GM12878 (cell line): Measurements from ENCODE around the gene STK32B.

Source experiments
- CTCF ChIP-seq, 3 experiments: IDR thresholded peaks in 2 of 3; conservative IDR thresholded peaks in 1 of 3; 2 replicates each; pipeline ENCODE4 v1.5.1; 2011; ENCODE audit warnings: low read depth in 3 of 3, low read length in 3 of 3, mild to moderate bottlenecking in 3 of 3, control low read depth in 2 of 3, moderate library complexity in 2 of 3, inconsistent platforms in 1 of 3, mixed read lengths in 1 of 3; ENCODE audit not compliant: control insufficient read depth in 2 of 3, insufficient read depth in 1 of 3; ENCODE audit errors: extremely low read depth in 1 of 3
- MAX ChIP-seq: IDR thresholded peaks from 2 replicates; pipeline ENCODE4 v1.6.1; 2012; ENCODE audit warnings: low read depth, low read length, improper control_type of control experiment
- MXI1 ChIP-seq: fragments of 150-350 bp; IDR thresholded peaks from 2 replicates; pipeline ENCODE4 v1.6.1; 2011; ENCODE audit warnings: low read depth, mild to moderate bottlenecking, inconsistent platforms, low read length, improper control_type of control experiment
- REST ChIP-seq: IDR thresholded peaks from 2 replicates; pipeline ENCODE4 v1.6.1; 2012; ENCODE audit warnings: mild to moderate bottlenecking, low read depth, low read length
- RFX5 ChIP-seq: IDR thresholded peaks from 2 replicates; pipeline ENCODE4 v1.6.1; 2011; ENCODE audit warnings: low read depth, low read length, improper control_type of control experiment
- SMARCA5 ChIP-seq: fragments of 450-650 bp; IDR thresholded peaks from 2 replicates; pipeline ENCODE4 v1.6.1; 2017; ENCODE audit warnings: mild to moderate bottlenecking
- TARDBP ChIP-seq: IDR thresholded peaks from 2 replicates; pipeline ENCODE4 v1.6.1; 2016; ENCODE audit warnings: borderline replicate concordance

- TF ChIP-seq REST (no peak), RFX5 (no peak), CTCF (IDR thresholded peaks at IDR 0.05 in 2 of 3, conservative IDR thresholded peaks at IDR 0.05 in 1 of 3; ENCODE audit: control insufficient read depth in 2 of 3, extremely low read depth in 1 of 3, insufficient read depth in 1 of 3, low read depth in 3 of 3, low read length in 3 of 3) (no peak), MXI1 (no peak), MAX (no peak), SMARCA5 (no peak), TARDBP (no peak)
Measured at GRCh38 chr4:5009796-5010195, 41.5 kb upstream of the STK32B start.
